Measurements from ENCODE around the gene RAB10. TPM values are rescaled to one million over a fixed set of nuclear protein-coding genes. Genes with fewer than 3 reads are reported as not detected.

The RAB10 gene
- total RNA-seq, 1 experiment from 2014 or later, result 140 TPM

DNA sequence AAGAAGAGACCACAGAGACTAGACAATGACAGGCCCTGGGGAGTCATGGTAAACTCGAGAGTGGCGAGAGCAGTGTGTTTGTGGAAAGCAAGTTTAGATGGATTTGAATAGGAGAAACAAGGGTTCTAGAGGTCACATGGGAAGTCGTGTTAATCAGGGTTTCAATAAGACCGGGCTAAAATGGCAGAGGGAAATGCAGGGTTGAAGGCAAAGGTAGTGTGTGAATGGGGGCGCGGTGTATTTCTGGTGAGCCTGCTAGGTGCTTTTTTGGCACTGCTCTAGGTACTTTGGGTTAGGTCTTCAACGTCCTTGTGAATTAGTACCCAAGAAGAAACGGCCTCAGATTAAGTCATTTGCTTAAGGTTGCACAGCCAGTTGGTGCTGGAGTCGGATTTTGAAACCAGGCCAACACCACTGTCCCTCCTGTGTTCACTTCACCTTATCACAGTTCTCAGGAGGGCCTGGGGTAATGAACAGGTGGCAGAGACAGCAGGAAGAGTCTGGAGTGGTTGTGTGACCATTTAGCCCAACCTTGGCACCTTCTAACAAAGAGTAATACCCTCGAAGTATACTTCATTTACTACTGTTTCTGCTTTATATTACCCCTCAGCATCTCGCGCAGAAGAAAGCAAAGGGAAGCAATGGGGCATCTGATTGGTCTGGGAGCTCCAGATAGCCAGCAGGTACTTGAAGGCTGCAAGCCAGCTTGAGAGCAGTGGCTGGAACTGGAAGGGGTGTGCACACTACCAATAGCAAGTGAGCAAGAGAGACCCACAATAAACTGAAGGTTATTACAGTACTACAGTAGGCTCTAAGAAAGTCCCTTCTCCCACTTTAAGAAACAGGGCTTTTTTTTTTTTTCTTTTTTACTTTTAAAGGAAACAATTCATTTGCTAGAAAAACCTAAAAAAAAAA is 105.6 kb downstream of the RAB10 start:
- no peak overlapping the region for H3K4me3 ChIP-seq (ENCODE audit: low read depth, low read length, poor library complexity, severe bottlenecking)
- intact Hi-C loops (cut with micrococcal nuclease; ENCODE audit: unreplicated experiment), result loop anchor here (10.0 kb wide), 1 partner anchor 535 kb away; no protein-coding TSS in a partner anchor
- TF ChIP-seq, protein P1, sequence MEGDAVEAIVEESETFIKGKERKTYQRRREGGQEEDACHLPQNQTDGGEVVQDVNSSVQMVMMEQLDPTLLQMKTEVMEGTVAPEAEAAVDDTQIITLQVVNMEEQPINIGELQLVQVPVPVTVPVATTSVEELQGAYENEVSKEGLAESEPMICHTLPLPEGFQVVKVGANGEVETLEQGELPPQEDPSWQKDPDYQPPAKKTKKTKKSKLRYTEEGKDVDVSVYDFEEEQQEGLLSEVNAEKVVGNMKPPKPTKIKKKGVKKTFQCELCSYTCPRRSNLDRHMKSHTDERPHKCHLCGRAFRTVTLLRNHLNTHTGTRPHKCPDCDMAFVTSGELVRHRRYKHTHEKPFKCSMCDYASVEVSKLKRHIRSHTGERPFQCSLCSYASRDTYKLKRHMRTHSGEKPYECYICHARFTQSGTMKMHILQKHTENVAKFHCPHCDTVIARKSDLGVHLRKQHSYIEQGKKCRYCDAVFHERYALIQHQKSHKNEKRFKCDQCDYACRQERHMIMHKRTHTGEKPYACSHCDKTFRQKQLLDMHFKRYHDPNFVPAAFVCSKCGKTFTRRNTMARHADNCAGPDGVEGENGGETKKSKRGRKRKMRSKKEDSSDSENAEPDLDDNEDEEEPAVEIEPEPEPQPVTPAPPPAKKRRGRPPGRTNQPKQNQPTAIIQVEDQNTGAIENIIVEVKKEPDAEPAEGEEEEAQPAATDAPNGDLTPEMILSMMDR (conservative IDR thresholded peaks at IDR 0.05; ENCODE audit: low read depth, low read length), result no peak
- TF ChIP-seq EZH2 (IDR thresholded peaks at IDR 0.05; ENCODE audit: borderline replicate concordance, low read depth, low read length, poor library complexity, severe bottlenecking), result no peak
- no TSS peak for BruUV-seq (replicated peaks)
- peaks cover 24% of the 10 kb centered on the region for H3K4me1 ChIP-seq (ENCODE audit: insufficient read depth, low read length, poor library complexity, severe bottlenecking)
- H3K27me3 ChIP-seq (replicated peaks; ENCODE audit: insufficient read depth, low read depth, low read length, poor library complexity), result no peaks in the 10 kb centered on the region
- ChIA-PET CTCF (no interaction called here), POLR2A (ENCODE audit: low non-redundant PET) (no interaction called here)
- no peaks in the 10 kb centered on the region for H3K9me3 ChIP-seq (ENCODE audit: low read depth, low read length, poor library complexity, severe bottlenecking)
- H3K27ac ChIP-seq (ENCODE audit: low read depth, low read length, poor library complexity, severe bottlenecking), result no peak overlapping the region
- H3K36me3 ChIP-seq (ENCODE audit: insufficient read depth, low read length, poor library complexity, severe bottlenecking), result peaks cover 7% of the 10 kb centered on the region
- no peak for DNase-seq (ENCODE audit: low spot score)

- POLR2A ChIA-PET (ENCODE audit: low non-redundant PET), result interaction anchor here (0.7 kb wide), 1 partner anchor 1095 kb away, joined by 4 read pairs; no protein-coding TSS in a partner anchor
- BruUV-seq (replicated peaks), result no TSS peak
- intact Hi-C loops (cut with micrococcal nuclease; ENCODE audit: unreplicated experiment), result loop anchor here (10.0 kb wide), 1 partner anchor 536 kb away; no protein-coding TSS in a partner anchor
- no peak overlapping the region for H3K4me3 ChIP-seq (ENCODE audit: low read depth, low read length, poor library complexity, severe bottlenecking)
- no peak overlapping the region for H3K27ac ChIP-seq (ENCODE audit: low read depth, low read length, poor library complexity, severe bottlenecking)
- no peaks in the 10 kb centered on the region for H3K9me3 ChIP-seq (ENCODE audit: low read depth, low read length, poor library complexity, severe bottlenecking)
- peaks cover 7% of the 10 kb centered on the region for H3K36me3 ChIP-seq (ENCODE audit: insufficient read depth, low read length, poor library complexity, severe bottlenecking)
- DNase-seq (ENCODE audit: low spot score), result no peak
- TF ChIP-seq EZH2 (IDR thresholded peaks at IDR 0.05; ENCODE audit: borderline replicate concordance, low read depth, low read length, poor library complexity, severe bottlenecking), result no peak
- TF ChIP-seq, protein P1 (conservative IDR thresholded peaks at IDR 0.05; ENCODE audit: low read depth, low read length), result no peak
- H3K4me1 ChIP-seq (ENCODE audit: insufficient read depth, low read length, poor library complexity, severe bottlenecking), result peaks cover 7% of the 10 kb centered on the region
- CTCF ChIA-PET, result no interaction called here
- no peaks in the 10 kb centered on the region for H3K27me3 ChIP-seq (replicated peaks; ENCODE audit: insufficient read depth, low read depth, low read length, poor library complexity)
Observed at GRCh38 chr2:26141145-26141769, 107.4 kb downstream of the RAB10 start.

GRCh38 chr2:26144031-26144430 is 110.1 kb downstream of the RAB10 start:
- intact Hi-C loops (cut with micrococcal nuclease; ENCODE audit: unreplicated experiment), result loop anchor here (2.0 to 10.0 kb wide), 2 partner anchors 57 to 539 kb away; no protein-coding TSS in a partner anchor
- ChIA-PET CTCF (interaction anchor here (1.6 kb wide), 1 partner anchor 56 kb away, joined by 12 read pairs; no protein-coding TSS in a partner anchor), POLR2A (ENCODE audit: low non-redundant PET) (no interaction called here)
- no TSS peak for BruUV-seq (replicated peaks)
- Histone ChIP-seq H3K27me3 (replicated peaks; ENCODE audit: insufficient read depth, low read depth, low read length, poor library complexity) (no peaks in the 10 kb centered on the region), H3K9me3 (ENCODE audit: low read depth, low read length, poor library complexity, severe bottlenecking) (no peaks in the 10 kb centered on the region), H3K4me3 (ENCODE audit: low read depth, low read length, poor library complexity, severe bottlenecking) (no peak overlapping the region), H3K27ac (ENCODE audit: low read depth, low read length, poor library complexity, severe bottlenecking) (no peak overlapping the region), H3K4me1 (ENCODE audit: insufficient read depth, low read length, poor library complexity, severe bottlenecking) (peaks cover 7% of the 10 kb centered on the region), H3K36me3 (ENCODE audit: insufficient read depth, low read length, poor library complexity, severe bottlenecking) (no peaks in the 10 kb centered on the region)
- no peak for DNase-seq (ENCODE audit: low spot score)
- no peak for TF ChIP-seq EZH2 (IDR thresholded peaks at IDR 0.05; ENCODE audit: borderline replicate concordance, low read depth, low read length, poor library complexity, severe bottlenecking)
- TF ChIP-seq, protein P1 (conservative IDR thresholded peaks at IDR 0.05; ENCODE audit: low read depth, low read length), result no peak
